ENCODE data around the gene CCR9.
A peak's percentile ranks its signal among the peaks of the same experiment; 100 is the strongest.

Gene CCR9

DNA sequence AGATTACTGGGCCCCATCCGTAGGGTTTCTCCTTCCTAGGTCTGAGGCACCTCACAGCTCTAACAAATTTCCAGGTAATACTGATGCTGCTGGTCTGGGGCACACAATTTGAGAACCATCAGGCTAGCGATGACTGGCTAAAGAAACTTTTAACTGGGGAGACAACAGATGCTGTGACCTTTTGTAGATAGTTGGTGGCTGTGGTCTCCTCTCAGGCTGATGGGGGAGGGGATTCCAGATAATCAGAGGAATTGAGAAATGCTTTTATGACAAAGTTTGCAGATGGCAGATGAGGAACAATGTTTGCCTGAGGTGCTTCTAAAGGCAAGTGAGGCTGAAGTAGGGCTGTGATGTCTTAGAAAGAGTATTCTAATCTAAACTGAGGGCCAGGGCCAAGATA lies 13.8 kb upstream of the CCR9 start:
- DNase-seq (ENCODE audit: low read depth): no peak

- no peak for DNase-seq (ENCODE audit: low read depth)
These were observed 13.3 kb upstream of the CCR9 start for GRCh38 chr3:45873036-45873435.

GRCh38 chr3:45873638-45874037 lies 12.7 kb upstream of the CCR9 start:
- DNase-seq (ENCODE audit: low read depth): no peak

DNA sequence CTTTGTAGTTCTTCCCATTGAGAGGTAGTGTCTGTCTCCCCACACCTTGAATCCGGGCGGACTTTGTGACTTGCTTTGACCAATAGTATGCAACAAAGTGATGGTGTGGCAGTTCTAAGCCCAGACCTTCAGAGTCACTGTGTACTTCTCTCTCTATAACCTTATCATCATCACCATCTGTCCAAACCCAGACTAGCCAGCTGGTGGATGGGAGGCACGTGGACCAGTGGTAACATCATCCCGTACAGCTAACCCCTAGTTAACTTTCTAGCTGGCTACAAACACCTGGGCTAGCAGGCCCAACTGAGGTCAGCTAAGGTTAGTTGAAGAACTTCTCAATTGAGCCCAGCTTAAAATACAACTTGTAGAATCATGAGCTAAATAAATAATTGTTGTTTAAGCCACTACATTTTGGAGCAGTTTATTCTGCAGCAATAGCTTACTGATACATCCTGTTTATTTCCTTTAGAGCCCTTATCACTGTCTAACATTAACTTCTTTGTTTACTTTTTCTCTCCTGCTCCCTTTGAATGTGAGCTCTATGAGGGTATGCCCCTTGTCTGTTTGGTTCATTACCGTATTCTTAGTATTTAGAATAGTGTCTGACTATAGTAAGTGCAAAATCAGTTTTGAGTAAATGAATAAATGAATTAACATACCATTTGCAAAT lies 11.5 kb upstream of the CCR9 start:
- no peak for DNase-seq (ENCODE audit: low read depth)

- no peak for DNase-seq (ENCODE audit: low read depth)
These were observed 8.2 kb upstream of the CCR9 start for GRCh38 chr3:45878124-45878523.

DNA sequence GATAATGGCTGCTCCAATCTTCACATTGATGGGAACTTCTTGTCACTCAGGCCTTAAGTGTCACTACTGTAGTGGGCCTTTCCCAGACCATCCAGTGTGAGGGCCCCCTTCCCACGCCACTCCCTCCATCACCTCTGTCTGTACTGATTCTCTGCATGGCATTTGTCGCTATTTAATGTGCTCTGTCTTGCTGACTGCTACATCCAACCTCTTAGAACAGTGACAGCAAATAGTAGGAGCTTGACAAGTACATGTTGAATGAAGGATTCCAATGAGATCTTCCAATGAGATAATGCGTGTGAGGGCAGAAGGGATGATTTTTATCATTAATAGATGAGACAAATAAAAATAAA lies 5.6 kb upstream of the CCR9 start:
- DNase-seq (ENCODE audit: low read depth): no peak

DNA sequence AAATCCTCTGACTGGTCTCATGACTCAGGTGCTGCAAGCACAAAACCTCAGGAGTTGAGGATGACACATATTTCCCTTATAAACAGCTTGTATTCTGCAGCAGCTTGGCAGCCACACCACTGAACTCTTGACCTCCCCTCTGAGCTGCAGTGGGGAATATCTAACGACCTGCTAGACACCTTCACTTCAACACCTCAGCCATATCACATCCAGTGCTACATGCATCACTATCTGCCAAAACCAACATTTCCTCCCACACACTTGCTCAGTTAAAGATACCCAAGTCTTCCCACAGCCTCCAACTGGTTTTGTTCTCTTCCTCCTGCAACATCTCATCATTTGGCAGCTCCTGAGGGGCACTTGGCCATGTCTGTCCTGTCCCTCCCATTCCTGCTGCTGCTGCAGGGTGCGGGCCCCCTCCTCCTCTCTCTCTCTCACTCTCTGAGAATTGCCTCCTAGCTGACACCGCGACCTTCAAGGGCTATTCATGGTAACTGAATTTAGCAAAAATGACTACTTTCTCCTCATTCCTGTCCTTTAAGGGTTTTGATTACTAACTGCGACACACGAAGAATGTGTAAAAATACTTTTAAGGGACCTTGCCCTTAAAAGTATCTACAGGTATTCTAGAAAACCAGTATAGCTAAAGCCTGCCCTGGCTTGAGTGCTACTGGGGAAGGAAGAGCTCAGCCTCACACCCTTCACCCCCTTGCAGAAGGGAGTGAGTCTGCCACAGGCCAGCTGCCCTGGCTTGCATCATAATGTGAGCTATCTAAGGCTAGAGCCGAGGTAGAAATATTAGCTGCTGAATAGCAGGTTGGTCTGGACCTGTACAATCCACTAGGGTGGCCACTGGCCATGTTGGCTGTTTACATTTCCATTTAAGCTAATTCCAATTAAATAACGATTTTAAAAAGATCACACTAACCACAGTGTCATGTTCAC lies 5.0 kb upstream of the CCR9 start:
- DNase-seq (ENCODE audit: low read depth): no peak

- DNase-seq (ENCODE audit: low read depth): no peak
These were observed 1.8 kb upstream of the CCR9 start for GRCh38 chr3:45884368-45885201.

GRCh38 chr3:45887285-45887684 lies 942 bp downstream of the CCR9 start:
- DNase-seq (ENCODE audit: low read depth): no peak

GRCh38 chr3:45887759-45888511 lies 1.6 kb downstream of the CCR9 start:
- no peak for DNase-seq (ENCODE audit: low read depth)

DNA sequence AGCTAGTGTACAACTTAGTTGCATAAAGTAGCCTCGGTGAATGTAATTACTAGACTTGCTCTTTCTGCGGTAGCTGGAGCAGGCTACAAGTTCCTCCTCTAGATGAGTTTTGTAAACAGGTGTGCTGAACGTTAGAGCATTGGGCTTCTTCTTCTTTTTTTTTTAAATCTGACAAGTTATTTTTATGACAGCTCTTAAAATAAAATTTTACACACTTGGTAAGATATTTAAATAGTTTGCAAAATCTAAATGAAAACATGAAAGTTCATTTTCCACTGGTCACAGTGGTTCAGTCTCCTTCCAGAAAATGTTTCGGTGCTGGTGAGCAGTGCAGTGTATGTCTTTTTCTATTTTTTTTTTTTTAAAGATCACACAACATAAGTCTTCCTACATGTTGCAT lies 3.0 kb downstream of the CCR9 start:
- DNase-seq (ENCODE audit: low read depth): no peak

- DNase-seq (ENCODE audit: low read depth): no peak
These were observed 4.1 kb downstream of the CCR9 start for GRCh38 chr3:45890405-45890804.

- no peak for DNase-seq (ENCODE audit: low read depth)
These were observed 5.8 kb downstream of the CCR9 start for GRCh38 chr3:45892161-45892560.

DNA sequence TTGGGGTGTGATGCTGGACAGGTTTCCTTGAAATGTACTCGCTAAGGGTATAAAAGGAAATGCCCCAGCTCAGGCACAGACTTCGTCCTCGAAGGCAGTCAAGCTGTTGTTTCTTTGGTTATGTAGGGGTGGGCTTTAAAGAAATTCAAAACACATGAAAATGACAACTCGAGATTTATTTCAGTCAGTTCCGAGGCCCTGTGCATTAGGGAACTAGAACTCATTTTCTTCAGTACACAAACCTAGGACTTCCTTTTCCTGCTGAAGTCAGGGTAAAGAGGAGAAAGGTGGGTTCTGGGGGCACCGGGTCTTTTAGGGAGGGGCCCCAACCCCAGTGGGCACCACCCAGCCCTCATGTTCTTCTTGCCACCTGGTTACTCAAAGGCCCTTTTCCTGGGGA lies 7.7 kb downstream of the CCR9 start:
- DNase-seq (ENCODE audit: low read depth): no peak

DNA sequence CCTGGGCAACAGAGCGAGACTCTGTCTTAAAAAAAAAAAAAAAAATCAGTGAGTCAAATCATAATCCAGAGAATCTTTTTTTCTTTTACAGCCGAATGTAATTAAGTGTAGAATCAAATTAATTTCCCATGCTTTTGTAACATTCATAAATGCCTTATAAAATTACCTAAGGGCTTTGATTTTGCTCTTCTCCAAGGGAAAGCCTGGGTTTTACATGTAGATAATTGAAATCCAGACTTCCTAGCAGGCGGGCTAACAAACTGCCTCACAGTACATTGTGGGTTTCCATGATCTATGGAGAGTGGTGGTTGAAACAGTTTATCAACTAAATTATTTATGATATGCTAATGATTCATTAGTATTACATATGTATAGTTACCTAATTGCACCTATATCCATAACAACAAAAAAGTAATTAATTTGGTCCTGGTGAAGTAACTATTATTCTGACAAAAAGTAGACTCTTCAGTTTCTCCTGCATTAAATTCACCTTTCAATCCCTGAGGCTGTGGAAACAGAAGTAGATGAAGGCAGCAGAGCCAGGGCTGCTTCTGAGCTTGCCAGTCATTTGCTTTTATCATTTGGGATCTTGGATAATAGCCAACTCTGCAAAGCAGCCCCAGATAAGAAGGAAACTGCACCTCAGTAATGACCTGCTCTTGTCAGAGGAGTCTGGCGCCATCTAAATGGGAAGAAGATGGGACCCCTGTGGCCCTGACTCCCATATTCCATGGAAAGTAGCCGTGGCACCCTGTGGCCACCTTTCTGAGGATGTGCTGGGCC lies 9.5 kb downstream of the CCR9 start:
- DNase-seq (ENCODE audit: low read depth): no peak

GRCh38 chr3:45896956-45897355 lies 10.6 kb downstream of the CCR9 start:
- peak; percentile 12 for DNase-seq (ENCODE audit: low read depth)

- no peak for DNase-seq (ENCODE audit: low read depth)
These were observed 18.6 kb downstream of the CCR9 start for GRCh38 chr3:45904931-45905330.

DNA sequence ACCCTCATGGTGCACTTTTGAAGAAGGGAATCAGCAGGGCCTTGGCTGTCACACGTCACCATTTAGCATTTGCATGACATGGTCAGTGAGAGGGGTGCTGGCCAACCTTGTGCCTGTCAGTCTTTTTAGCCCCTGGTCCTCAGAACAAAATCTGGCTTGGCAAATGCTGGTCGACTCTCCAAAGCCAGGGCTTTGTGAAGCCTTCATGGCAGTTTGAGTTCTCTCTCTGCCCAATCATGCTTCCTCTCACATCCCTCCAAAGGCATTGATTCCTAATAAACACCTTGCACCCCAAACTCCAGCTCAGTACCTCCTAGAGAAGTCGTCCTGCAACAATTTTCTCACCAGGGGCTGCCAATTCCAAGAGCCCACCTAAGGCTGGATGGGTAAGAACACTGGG lies 19.4 kb downstream of the CCR9 start:
- DNase-seq (ENCODE audit: low read depth): no peak

DNA sequence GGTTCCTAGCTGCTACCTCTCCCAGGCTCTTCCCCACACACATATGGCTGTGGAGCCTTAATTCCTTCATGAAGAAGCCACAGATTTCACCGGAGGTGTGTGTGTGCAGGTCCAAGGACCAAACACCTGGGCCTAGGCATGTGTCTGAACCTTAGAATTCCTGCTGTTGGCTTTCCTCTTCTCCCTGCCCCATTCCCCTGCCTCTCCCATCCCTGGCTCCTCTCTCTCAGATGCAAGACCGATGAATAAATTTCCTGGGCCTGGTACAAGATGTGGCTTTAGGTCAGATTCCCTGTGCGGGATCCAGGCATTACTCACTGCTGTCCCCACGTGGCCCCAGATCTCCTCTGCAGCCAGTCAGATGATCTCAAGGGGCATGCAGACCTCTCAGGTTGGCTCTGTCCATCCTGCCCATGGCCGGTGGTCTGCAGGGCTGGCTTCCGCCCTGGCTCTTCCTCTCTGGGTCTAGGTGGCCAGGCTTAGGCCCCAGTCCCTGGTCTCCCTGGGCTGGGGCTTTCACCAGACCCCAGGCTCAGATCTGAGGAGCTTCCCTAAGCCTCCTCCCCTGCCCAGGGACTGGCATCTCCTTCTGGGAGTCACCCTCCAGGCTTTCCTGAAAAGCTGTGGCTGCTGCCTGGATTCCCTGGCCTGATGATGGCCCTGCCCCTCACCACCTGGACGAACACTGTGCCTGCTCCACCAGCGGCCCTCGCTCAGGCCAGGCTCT lies 20.5 kb downstream of the CCR9 start:
- DNase-seq (ENCODE audit: low read depth): peak; percentile 56

All from fibroblast of gingiva (primary cell).